GM18867 (cell line): ENCODE measurements around the gene CCDC85B.

Experiments used
- ATAC-seq: cut with Tn5 transposase; IDR thresholded peaks from one replicate; pipeline ENCODE4 v1.9.1; 2021; ENCODE audit warnings: mild to moderate bottlenecking, moderate library complexity; ENCODE audit not compliant: unreplicated experiment

Gene CCDC85B

DNA sequence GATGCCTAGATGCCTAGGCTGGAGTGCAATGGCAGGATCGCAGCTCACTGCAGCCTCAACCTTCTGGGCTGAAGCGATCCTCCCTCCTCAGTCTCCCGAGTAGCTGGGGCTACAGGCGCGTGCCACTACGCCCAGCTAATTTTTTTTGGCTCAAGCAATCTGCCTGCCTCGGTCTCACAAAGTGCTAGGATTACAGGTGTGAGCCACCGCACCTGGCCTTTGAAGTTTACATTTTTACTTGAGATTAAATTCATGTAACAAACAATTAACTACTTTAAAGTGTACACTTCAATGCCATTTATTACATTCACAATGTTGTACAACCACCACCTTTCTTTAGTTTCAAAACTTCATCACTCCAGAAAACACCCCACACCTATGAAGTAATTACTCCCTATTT, 13.2 kb downstream of the CCDC85B start:
- ATAC-seq: no peak

DNA sequence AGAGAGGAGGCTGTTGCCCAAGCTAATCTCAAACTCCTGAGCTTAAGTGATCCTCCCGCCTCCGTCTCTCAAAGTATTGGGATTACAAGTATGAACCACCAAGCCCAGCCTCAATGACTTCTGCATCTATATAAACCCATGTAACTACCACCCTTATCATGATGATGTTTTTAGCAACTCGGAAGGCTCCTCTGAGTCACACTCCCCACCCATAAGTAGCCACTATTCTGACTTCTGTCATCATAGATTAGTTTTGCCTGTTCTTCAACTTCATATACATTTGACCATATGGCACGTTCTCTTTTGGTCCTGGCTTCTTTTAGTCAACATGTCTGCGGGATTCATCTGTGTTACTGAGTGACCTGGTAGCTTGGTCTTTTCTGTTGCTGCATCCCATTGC, 16.1 kb downstream of the CCDC85B start:
- no peak for ATAC-seq

DNA sequence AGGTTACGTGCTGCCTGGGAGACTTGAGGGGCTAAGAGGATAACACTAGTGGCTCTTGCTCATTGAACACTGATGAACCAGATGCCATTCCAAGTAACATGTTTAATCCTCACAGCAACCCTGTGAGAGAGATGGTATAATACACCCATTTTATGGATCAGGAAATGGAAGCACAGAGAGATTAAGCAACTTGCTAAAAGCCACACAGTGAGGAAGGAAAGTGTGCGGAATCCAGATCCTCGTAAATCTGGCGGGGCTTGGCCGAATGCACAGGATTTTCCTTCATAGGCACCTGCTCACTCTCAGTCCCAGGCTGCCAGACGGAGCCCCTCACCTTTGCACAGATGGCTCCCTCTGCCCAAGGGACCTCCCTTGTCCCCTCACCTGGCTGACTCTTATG, 17.4 kb downstream of the CCDC85B start:
- ATAC-seq: no peak

DNA sequence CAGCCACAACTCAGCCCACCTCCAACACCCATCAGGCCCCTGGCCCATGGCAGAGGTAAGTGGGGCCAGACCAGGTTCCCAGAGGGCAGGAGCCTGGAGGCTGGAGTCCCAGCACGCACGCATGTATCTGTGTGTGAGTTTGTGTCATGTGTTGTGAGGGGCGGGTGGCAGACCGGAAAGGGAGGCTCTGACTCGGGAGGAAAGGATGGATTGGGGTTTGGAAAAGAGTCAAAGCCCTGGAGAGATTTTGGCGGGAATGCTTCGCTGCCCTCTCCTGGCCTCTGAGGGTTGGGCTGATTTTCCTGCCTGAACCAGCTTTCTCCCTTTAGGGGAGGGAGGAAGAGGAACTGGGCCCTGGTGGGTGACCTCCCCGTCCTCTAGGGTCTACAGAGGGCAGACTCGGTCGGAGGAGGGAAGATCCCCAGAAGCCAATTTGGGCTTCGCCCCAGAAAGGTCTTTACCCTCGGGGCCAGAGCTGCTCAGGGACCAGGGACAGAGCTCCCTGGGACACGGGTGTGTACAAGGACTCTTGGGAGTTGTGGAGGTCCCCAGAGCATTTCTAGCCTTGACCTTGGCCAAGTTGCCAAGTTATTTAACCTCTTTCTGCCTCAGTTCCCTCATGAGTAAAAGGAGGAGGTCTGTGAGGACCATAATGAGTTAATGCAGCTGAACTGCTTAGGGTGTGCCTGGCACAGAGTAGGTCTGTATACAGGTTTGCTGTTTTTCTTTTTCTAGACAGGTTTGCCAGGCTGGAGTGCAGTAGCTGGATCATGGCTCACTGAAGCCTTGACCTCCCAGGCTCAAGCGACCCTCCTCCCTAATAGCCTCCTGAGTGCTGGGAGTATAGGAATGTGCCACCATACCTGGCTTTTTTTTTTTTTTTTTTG, 21.5 kb downstream of the CCDC85B start:
- no peak for ATAC-seq

DNA sequence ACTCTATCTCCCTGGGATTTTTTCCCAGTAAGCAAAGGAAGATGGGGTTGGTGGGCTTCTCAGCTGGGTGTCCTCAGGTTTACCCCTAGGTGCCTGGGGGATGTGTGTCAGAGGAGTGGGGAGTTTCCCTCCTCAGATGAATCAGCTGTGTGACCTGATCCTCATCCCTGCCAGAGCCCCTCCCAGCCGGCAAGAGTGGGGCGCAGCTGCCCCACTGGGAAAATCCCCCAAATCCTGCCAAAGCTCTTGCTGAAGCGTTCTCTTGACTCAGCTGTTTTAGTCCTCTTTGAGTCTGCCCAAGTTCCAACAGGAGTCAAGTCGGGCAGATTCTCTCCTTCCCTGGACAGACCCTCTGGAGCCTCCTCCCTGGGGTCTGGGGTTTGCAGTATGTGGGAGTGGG, 22.4 kb downstream of the CCDC85B start:
- ATAC-seq: no peak

DNA sequence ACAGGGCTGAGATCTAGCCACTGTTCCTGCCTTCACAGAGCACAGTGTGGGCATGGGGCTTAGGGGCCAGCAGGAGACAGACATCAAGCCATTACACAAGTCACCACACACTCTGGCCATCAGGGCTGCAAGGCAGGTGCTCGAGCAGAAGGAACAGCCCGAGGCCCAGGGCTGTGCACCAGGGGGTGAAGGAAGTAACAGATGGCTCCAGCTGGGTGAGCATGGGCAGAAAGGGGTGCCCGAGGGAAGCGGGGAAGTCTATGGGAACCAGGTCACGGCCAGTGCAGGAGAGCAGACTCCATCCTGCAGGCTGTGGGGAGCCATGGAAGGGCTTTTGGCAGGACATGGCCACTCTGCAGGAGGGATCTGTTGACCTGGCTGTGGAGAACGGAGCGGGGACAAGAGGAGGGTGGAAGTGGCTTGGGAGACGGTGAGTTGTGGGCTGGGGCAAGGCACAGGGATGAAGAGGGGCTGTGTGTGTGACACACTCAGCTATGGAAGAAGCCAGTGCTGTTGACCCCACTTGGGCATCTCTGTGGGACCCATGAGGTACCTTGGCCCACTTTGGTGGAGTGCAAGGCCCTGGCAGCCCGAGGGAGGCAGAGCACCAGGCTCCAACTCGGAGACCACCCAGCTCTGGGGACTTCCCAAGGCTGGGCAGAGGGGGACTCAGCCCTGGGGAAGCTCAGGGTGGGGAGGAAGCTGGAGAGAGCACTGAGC, 24.8 kb downstream of the CCDC85B start:
- no peak for ATAC-seq

DNA sequence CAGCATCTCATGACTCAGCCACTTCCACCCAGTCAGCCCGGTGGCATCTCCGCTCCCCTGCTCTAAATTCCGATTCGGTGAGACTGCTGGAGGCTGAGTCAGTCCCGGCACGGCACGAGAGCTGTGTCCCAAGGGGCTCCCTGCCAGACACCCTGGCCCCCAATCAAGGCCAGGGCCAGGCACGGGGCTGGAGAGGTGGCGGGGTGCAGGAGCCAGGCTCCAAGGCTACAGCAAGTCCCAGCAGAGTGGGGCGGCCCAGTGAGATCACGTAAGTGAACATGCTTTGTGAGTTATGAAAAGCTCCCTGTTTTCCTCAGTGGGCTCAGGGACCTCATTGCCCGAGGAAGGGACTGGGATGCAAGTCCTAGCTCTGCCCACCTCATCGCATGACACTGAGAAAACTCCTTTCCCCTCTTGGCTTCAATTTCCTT, 25.4 kb downstream of the CCDC85B start:
- no peak for ATAC-seq

DNA sequence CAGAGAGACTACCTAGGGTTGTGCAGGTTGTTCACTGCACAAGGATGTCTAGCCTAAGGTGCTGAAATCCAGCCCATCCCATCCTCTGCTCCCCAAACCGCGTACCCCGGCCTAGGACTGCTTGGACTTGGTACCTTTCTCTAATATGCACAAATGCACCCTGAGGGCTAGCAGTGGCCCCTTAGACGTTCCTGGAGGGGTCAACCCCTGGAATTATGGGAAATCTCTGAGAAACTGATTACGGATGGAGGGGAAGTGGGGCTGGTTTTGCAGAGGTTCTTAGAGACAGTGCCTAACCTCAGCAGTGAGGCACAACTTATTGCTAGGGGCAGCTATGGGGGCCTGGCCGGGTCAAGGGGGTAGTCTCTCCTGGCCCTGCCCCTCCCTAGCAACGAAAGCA, 25.9 kb downstream of the CCDC85B start:
- no peak for ATAC-seq

DNA sequence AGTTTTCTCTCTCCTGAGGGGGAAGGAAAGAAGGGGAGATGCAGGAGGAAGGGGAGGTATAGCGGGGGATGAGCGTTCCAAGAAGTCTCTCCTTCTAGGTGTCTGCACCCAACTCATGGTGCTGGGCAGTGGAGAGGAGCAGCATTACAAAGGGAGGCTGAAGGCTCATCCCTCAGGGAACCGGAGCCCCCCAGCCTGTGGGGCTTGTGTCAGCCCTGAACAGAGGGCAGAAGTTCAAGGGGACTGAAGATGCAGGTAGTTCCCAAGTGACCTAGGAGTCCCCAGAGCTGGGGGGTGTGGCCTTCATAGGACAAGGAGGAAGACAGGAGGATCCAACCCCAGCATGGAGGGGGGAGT, 26.6 kb downstream of the CCDC85B start:
- ATAC-seq: no peak

DNA sequence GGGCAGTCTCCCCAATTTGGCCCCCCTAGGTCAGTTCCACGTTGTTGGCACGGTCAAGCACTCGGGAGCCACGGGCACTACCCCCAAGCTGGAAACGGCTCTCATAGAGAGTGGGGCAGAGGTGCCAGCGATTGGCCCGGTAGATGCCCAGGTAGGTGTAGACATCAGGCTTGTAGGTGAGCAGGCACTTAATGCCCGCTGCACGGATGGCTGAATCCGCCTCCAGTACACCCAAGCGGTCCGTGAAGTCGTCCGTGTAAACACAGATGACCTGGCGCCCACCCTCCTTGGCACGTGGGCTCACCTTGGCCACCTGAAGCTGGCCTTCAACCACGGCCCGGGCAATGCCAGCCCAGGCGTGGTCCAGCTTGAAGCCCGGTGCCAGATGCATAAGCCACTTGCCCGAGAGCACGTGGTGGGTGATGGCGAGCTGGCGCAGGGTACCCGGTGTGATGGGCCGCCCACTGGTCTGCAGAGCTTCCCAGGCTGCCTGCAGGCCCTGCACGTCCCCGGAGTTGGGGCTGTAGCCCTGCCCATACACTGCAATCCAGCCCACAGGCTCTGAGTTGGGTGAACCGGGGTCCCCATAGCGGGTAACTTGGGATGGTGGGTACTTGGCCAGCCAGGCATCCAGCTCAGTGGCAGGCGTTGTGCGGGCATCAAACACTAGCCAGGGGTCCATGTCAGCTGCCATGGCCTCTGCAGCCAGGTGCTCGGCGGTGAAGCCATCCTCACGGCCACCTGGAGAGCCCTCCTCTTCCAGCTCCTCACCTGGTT, 27.1 kb downstream of the CCDC85B start:
- ATAC-seq: no peak

DNA sequence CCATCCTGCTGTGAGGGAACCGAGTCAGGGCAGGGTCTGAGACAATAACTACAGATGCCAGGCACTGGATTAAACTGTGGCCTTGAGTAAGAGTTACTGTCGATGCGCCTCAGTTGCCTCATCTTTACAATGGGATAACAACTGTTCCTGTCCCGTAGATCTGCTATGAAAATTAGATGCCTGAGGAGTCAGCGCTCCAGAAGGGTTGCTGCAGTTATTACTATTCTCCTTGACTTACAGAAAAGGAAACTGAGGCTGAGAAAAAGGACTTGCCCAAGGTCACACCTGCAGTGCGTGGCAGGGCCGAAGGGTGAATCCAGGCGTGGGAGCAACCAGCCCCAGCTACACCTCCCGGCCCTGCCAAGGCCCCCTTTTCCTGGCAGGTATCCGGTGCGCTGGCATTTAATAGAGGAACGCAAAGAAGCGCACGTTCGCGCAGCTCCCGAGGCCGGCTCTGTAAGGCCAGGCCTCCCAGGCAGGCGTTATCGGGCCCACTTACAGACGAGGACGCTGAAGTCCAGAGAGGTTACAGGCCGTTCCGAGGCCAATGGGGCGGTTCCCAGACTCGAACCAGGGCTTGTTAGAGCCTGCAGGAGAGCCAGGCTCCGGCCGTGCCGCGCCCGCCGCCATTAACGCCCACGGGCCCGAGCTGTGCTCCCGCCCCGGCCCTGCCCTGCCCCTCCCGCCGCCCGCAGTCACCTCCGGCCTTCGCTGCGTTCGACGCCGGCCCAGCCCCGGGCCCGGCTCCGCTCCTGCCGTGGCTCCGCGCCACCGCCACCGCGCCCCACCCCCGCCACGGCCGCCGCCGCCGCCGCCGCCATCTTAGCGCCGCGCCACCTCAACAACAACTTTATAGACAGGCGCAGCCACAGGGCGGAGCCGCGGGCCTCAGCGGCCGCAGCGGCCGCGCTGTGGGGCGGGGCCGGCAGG, 28.0 kb downstream of the CCDC85B start, which contains the start of gene C11orf68:
C11orf68 (minus strand) TSS at position 852 of the 930 bp plus-strand sequence; CDS start at position 821, 31 bp downstream.
- ATAC-seq: peak; percentile 53

DNA sequence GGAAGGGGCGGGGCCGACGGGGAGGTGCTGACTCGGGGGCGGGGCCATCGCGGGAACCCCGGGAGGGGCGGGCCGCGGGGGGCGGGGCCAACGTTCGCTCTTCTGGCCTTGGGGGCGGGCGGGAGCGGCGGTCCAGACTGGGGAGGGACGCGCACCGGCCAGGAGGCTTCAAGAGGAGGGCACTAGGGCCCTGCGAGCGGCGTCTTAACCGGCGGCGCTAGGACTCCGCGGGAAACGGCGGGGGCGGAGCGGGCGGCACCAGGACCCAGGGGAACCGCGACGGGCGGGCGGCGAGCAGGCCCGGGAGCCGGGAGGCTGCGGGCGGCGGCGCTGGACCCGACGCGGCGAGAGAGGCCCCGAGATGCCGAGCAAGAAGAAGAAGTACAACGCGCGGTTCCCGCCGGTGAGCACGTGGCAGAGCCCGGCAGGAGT, 28.7 kb downstream of the CCDC85B start, which contains the start of gene DRAP1:
DRAP1 (plus strand) TSS at position 286 of the 432 bp plus-strand sequence; CDS start at position 362, 76 bp downstream.
- peak; percentile 79 for ATAC-seq

DNA sequence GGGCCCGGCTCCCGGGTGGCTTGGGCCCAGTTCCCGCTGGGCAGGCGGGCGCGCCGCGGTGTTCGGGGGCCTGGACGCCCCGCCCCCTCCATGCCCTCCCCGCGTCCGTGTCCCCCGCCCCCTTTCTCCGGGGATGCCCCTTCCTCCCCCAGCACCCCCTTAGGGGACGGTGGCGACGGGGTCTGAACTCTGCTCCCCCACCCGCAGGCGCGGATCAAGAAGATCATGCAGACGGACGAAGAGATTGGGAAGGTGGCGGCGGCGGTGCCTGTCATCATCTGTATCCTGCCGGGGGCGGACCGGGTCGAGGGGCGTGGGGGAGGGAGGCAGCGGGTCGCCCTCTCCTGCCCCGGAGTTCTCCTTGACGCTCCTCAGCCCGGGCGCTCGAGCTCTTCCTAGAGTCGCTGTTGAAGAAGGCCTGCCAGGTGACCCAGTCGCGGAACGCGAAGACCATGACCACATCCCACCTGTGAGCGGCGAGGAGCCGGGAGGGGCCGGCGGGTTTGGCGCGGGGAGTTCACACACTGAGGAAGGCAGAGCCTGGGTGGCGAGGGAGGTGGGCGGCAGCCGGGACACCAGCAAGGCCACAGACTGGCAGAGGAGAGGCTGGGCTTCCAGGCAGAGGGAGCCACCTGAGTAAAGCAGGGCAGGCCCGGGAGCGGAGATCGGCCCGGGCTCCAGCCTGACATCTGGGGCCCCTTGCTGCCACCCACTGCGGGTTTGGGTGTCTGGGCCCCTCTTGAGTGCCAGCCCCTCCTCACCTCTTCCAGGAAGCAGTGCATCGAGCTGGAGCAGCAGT, 29.3 kb downstream of the CCDC85B start:
- peak; percentile 36 for ATAC-seq

DNA sequence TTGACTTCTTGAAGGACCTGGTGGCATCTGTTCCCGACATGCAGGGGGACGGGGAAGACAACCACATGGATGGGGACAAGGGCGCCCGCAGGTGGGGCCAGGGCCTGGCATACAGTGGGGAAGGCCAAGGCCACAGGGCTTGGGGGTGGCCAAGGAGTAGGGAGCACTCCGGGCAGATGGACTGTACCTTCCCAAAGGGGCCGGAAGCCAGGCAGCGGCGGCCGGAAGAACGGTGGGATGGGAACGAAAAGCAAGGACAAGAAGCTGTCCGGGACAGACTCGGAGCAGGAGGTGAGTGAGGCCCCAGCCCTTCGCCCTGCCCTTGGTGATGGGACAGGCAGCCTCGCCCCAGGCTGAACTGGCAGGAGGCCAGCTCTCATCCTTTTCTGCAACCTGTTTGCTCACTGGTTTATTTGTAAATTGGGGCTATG, 29.9 kb downstream of the CCDC85B start:
- ATAC-seq: no peak

DNA sequence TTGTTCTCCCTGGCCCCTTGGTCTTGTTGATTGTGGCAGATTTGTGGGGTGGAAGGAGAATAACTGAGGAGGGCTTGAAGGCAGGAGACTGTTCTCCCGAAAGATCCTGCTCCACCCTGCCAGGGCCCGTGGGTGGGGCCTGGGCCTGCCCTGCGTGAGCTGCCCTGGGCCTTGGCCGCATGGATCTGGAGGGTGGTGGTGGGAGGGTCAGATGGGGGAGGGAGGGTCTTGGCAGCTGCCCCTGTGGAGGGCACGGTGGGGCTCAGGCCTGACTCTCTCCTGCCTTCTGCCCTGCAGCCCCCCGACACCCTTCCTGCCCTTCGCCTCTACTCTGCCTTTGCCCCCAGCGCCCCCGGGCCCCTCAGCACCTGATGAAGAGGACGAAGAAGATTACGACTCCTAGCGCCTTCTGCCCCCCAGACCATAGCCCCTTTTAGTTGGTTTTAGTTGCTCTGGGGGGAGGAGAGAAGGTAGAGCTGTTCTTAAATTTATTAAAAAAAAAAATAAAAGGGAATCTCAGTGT, 30.6 kb downstream of the CCDC85B start:
- no peak for ATAC-seq

DNA sequence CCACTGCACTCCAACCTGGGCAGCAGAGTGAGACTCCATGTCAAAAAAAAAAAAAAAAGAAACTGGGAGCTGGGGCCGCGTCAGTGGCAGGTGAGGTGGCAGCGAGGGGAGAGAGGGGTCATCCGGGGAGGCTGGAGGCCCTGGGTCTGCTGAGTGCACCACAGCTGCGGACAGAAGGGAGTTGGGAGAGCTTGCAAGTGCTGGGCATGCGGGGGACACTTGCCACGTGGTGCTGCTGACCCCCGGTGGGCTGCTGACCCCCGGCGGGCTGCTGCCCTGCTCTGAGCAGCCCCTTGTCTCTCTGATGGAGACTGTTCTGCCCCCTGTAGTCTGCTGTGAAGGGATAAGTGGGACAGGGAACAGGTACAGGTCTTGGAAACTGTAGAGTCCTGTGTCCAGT, 31.4 kb downstream of the CCDC85B start:
- no peak for ATAC-seq

DNA sequence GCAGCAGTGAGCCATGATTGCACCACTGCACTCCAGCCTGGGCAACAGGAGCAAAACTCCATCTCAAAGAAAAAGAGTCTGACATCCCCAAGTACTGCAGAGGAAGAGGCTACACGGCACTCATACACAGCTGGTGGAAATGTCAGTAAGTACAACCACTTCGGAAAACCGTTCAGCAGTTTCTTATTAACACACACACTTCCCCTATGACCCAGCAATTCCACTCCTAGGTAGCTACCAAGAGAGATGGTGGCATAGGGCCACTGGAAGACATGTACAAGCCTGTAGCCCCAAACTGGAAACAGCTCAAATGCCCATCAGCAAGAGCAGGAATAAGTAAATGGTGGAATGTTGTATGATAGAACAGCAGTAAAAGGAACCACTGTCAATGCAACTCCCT, 32.1 kb downstream of the CCDC85B start:
- ATAC-seq: no peak

DNA sequence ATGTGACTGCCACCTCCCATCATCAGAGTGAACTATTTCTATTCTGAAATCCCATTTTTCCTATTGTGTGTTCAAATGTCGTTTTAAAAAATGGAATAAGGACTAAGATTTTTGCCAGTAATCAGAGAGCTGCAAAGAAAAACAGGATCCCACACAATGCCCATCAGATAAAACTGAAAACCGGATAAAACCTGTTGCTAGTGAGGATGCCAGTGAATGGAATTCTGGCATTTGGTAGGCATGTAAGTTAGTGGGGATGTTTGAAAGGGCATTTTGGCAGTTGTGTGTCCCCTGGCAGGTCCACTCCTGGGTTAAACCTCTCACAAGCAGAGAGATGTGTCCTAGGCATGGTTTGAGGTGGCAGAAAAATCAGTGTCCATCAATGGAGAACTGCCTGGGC, 34.9 kb downstream of the CCDC85B start:
- no peak for ATAC-seq

DNA sequence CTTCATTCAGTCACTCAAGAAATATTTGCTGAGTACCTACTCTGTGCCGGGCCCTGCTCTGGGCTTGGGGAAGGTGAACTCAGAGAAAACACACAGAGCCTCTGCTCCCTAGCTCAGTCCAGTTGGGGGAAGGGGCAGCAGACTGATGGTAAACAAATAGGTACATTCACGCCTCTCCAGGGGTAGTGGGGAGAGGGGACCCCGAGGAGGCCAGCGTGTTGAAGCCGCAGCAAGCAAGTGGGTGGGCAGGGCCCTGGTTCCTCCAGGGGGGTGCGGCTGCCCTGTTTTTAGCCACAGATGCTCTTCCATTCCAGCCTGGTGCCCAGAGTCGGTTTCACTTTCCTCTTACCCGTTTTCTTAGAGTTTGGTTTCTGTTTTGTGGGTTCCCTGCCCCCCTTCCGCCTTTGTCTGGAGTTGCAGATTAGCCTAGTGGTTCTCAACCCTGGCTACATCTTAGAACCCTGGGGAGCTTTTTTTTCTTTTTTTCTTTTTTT, 37.5 kb downstream of the CCDC85B start:
- ATAC-seq: peak; percentile 80
